CD14-positive monocyte (primary cell): ENCODE results near the gene KLRD1. TPM values are rescaled to one million over a fixed set of nuclear protein-coding genes. Genes with fewer than 3 reads are reported as not detected.

Experiments
- DNase-seq, 3 donors: peaks; one replicate each; pipeline ENCODE4 v3.0.0-alpha.2; 2011 to 2022
- H2AFZ ChIP-seq: 2 replicates; pipeline ENCODE4 v1.6.0; 2012; ENCODE audit warnings: mild to moderate bottlenecking, low read depth, low read length, inconsistent platforms; ENCODE audit not compliant: insufficient read depth, poor library complexity, severe bottlenecking
- H3K27ac ChIP-seq, 2 donors: 1 replicate in 1 of 2; 2 replicates in 1 of 2; pipeline ENCODE4 v1.5.1; 2012 to 2013; ENCODE audit warnings: low read length in 2 of 2, control low read depth in 1 of 2, inconsistent platforms in 1 of 2, low read depth in 1 of 2, mild to moderate bottlenecking in 1 of 2
- H3K27me3 ChIP-seq, 2 donors: one replicate each; pipeline versions ENCODE4 v1.6.0 to v1.6.1; 2011 to 2013; ENCODE audit warnings: low read length in 2 of 2; ENCODE audit not compliant: control insufficient read depth in 2 of 2, insufficient read depth in 2 of 2
- H3K36me3 ChIP-seq, 2 donors: replicated peaks in 1 of 2; 1 replicate in 1 of 2; 2 replicates in 1 of 2; pipeline versions ENCODE4 v1.5.1 to v1.6.1; 2012 to 2013; ENCODE audit warnings: low read length in 2 of 2, control low read depth in 1 of 2, inconsistent platforms in 1 of 2, mild to moderate bottlenecking in 1 of 2; ENCODE audit not compliant: insufficient read depth in 2 of 2, control insufficient read depth in 1 of 2
- H3K4me1 ChIP-seq, 2 donors: 1 replicate in 1 of 2; 2 replicates in 1 of 2; pipeline versions ENCODE4 v1.5.1 to v1.6.1; 2012 to 2013; ENCODE audit warnings: low read length in 2 of 2, control low read depth in 1 of 2, inconsistent platforms in 1 of 2, mild to moderate bottlenecking in 1 of 2, moderate library complexity in 1 of 2; ENCODE audit not compliant: insufficient read depth in 2 of 2, control insufficient read depth in 1 of 2
- H3K4me2 ChIP-seq: replicated peaks from 2 replicates; pipeline ENCODE3; 2012; ENCODE audit warnings: low read length, moderate library complexity, mild to moderate bottlenecking; ENCODE audit not compliant: poor library complexity, severe bottlenecking; ENCODE audit errors: extremely low read depth
- H3K4me3 ChIP-seq, 3 experiments: fragments of 200-600 bp in 1 of 3; sonication (generic) in 1 of 3; replicated peaks in 1 of 3; 1 replicate in 2 of 3; 2 replicates in 1 of 3; pipeline ENCODE4 v1.5.1; 2011 to 2013; ENCODE audit warnings: low read length in 3 of 3, mild to moderate bottlenecking in 3 of 3, control low read depth in 2 of 3, low read depth in 2 of 3, inconsistent platforms in 1 of 3, moderate library complexity in 1 of 3
- H3K79me2 ChIP-seq: 2 replicates; pipeline ENCODE4 v1.6.0; 2012; ENCODE audit warnings: mild to moderate bottlenecking, control low read depth, inconsistent platforms, low read length, moderate library complexity; ENCODE audit not compliant: insufficient read depth
- H3K9ac ChIP-seq: 2 replicates; pipeline ENCODE4 v1.6.0; 2017; ENCODE audit warnings: low read length, mild to moderate bottlenecking; ENCODE audit not compliant: insufficient read depth, poor library complexity, severe bottlenecking
- H3K9me3 ChIP-seq, 2 donors: replicated peaks in 1 of 2; 1 replicate in 1 of 2; 2 replicates in 1 of 2; pipeline versions ENCODE4 v1.5.1 to v1.6.1; 2012 to 2013; ENCODE audit warnings: low read length in 2 of 2, control low read depth in 1 of 2; ENCODE audit not compliant: control insufficient read depth in 1 of 2, insufficient read depth in 1 of 2
- H4K20me1 ChIP-seq: 2 replicates; pipeline ENCODE4 v1.6.0; 2012; ENCODE audit warnings: mild to moderate bottlenecking, low read length, control low read depth, moderate library complexity; ENCODE audit not compliant: insufficient read depth
- H3K27ac Mint-ChIP-seq, 7 donors: one replicate each; pipeline ENCODE4 v1.8.0; 2020; ENCODE audit warnings: mild to moderate bottlenecking in 7 of 7, mixed read lengths in 7 of 7, moderate library complexity in 6 of 7, inconsistent platforms in 2 of 7
- H3K27me3 Mint-ChIP-seq, 3 donors: one replicate each; pipeline ENCODE4 v1.8.0; 2021 to 2022; ENCODE audit warnings: low read depth in 3 of 3, mild to moderate bottlenecking in 3 of 3, mixed read lengths in 3 of 3, moderate library complexity in 3 of 3, inconsistent platforms in 1 of 3
- H3K36me3 Mint-ChIP-seq, 2 donors: one replicate each; pipeline ENCODE4 v1.8.0; 2020; ENCODE audit warnings: mixed read lengths in 2 of 2, inconsistent platforms in 1 of 2, mild to moderate bottlenecking in 1 of 2
- H3K4me1 Mint-ChIP-seq: one replicate; pipeline ENCODE4 v1.8.0; 2020; ENCODE audit warnings: mild to moderate bottlenecking, mixed read lengths
- H3K4me3 Mint-ChIP-seq, 2 donors: one replicate each; pipeline ENCODE4 v1.8.0; 2020; ENCODE audit warnings: mild to moderate bottlenecking in 2 of 2, mixed read lengths in 2 of 2, moderate library complexity in 1 of 2
- H3K9me3 Mint-ChIP-seq, 7 donors: one replicate each; pipeline ENCODE4 v1.8.0; 2020 to 2022; ENCODE audit warnings: mixed read lengths in 7 of 7, mild to moderate bottlenecking in 6 of 7, moderate library complexity in 6 of 7, inconsistent platforms in 2 of 7
- CTCF ChIP-seq: fragments of 200-600 bp; IDR thresholded peaks from one replicate; pipeline ENCODE4 v1.8.0; 2022; ENCODE audit warnings: antibody characterized with exemption, mild to moderate bottlenecking
- WGBS: methylation state at CpG from one replicate; pipeline ENCODE4 v1.1.5; 2013; ENCODE audit warnings: missing lambda C conversion rate; ENCODE audit not compliant: insufficient coverage; 5-methylcytosine and 5-hydroxymethylcytosine counted together
- intact Hi-C, 2 donors: fragments of 100-400 bp; cut with micrococcal nuclease; formaldehyde crosslinking; loops; one replicate each; pipeline versions ENCODE4 v1.15.0 to v1.15.1; 2023
- polyA plus RNA-seq, 3 donors: library from polyadenylated mRNA; depleted of rRNA in 1 of 3; unstranded in 2 of 3; stranded (reverse) in 1 of 3; fragments of 300-500 nt in 2 of 3; fragments of >200 nt in 1 of 3; fragmentation: Illumina TruSeq in 2 of 3; gene quantifications; 1 replicate in 2 of 3; 2 replicates in 1 of 3; pipeline ENCODE4 v1.2.3, GENCODE V29; 2012 to 2021

Gene KLRD1
- polyA plus RNA-seq, 3 donors, result 0.08 to 0.79 (median 0.51) TPM

- no peak overlapping the region for H2AFZ ChIP-seq
- H3K4me3 Mint-ChIP-seq, result no peak overlapping the region
- DNase-seq, result no peak
Measured at GRCh38 chr12:10285919-10286318, 21.8 kb upstream of the KLRD1 start.

GRCh38 chr12:10289005-10289754 is 18.5 kb upstream of the KLRD1 start:
- DNase-seq, result no peak
- no peak overlapping the region for H3K27ac ChIP-seq
- H3K4me3 ChIP-seq, result no peak overlapping the region
- no peaks in the 10 kb centered on the region for H3K9me3 Mint-ChIP-seq
- H3K4me3 Mint-ChIP-seq, result no peak overlapping the region
- no peaks in the 10 kb centered on the region for H3K27me3 ChIP-seq
- H3K9ac ChIP-seq, result no peak overlapping the region
- H3K36me3 Mint-ChIP-seq, result no peaks in the 10 kb centered on the region
- H3K9me3 ChIP-seq, result no peaks in the 10 kb centered on the region
- H3K36me3 ChIP-seq, result no peaks in the 10 kb centered on the region
- H4K20me1 ChIP-seq, result no peaks in the 10 kb centered on the region
- no peak overlapping the region for H2AFZ ChIP-seq
- no peaks in the 10 kb centered on the region for H3K79me2 ChIP-seq
- no peak overlapping the region for H3K27ac Mint-ChIP-seq
- WGBS, result 100% methylated on average over 1 of the region's 6 CpGs
- no peak for TF ChIP-seq CTCF
- no peak overlapping the region for H3K4me2 ChIP-seq
- H3K27me3 Mint-ChIP-seq, result no peaks in the 10 kb centered on the region
- no peaks in the 10 kb centered on the region for H3K4me1 ChIP-seq
- H3K4me1 Mint-ChIP-seq, result peaks cover 5% of the 10 kb centered on the region
- intact Hi-C loops, result no loop called here

More at GRCh38 chr12:10285919-10286318, 21.8 kb upstream of the KLRD1 start:
- H4K20me1 ChIP-seq, result no peaks in the 10 kb centered on the region
- Mint-ChIP-seq H3K36me3 (no peaks in the 10 kb centered on the region), H3K27me3 (peaks cover 0 to 2% (median 2%) of the 10 kb centered on the region in 3 donors), H3K27ac (no peak overlapping the region), H3K9me3 (peaks cover 0 to 5% (median 0%) of the 10 kb centered on the region in 7 donors), H3K4me1 (peaks cover 6% of the 10 kb centered on the region)
- intact Hi-C loops, result no loop called here
- no CpG with 5 or more reads among the region's 6 CpGs for WGBS
- H3K9ac ChIP-seq, result no peak overlapping the region
- no peak overlapping the region for H3K27ac ChIP-seq
- no peaks in the 10 kb centered on the region for H3K4me1 ChIP-seq
- H3K4me3 ChIP-seq, result no peak overlapping the region
- no peaks in the 10 kb centered on the region for H3K36me3 ChIP-seq
- no peaks in the 10 kb centered on the region for H3K9me3 ChIP-seq
- no peak overlapping the region for H3K4me2 ChIP-seq
- no peaks in the 10 kb centered on the region for H3K79me2 ChIP-seq
- no peaks in the 10 kb centered on the region for H3K27me3 ChIP-seq
- TF ChIP-seq CTCF, result no peak
